HCT116 (cell line): ENCODE measurements around the gene VPS37D. TPM values are rescaled to one million over a fixed set of nuclear protein-coding genes. Genes with fewer than 3 reads are reported as not detected.
A peak's percentile ranks its signal among the peaks of the same experiment; 100 is the strongest.

ENCODE experiments used
- ATAC-seq: fragments of 200-7000 bp; cut with Tn5 transposase; 2 replicates; pipeline ENCODE4 v1.9.1; 2020; ENCODE audit warnings: mild to moderate bottlenecking, moderate library complexity
- BruUV-seq: library from RNA; stranded (reverse); fragments of 400-500 nt; replicated peaks from 2 replicates; lab custom pipeline; 2021; lab: Mats Ljungman, UMichigan
- CTCF ChIA-PET: fragments of 300-600 bp; sonication (Branson Sonifier 250); formaldehyde crosslinking; loops from one replicate; lab custom pipeline; 2021; ENCODE audit warnings: antibody characterized with exemption; lab: Charles Lee
- POLR2A ChIA-PET: fragments of 300-600, 350-600 bp; sonication (Branson Sonifier 250); formaldehyde crosslinking; loops from one replicate; lab custom pipeline; 2021; ENCODE audit warnings: antibody characterized with exemption; lab: Charles Lee
- RAD21 ChIA-PET, 2 experiments: fragments of 300-600 bp; sonication (Branson Sonifier 250); formaldehyde crosslinking; loops; one replicate each; lab custom pipeline; 2023; ENCODE audit warnings: low total read pairs in 2 of 2; ENCODE audit not compliant: uncharacterized antibody in 2 of 2, unreplicated experiment in 2 of 2, low non-redundant PET in 1 of 2; lab: Charles Lee
- DNase-seq: peaks from one replicate; pipeline ENCODE4 v3.0.0-alpha.2; 2010; ENCODE audit warnings: low read depth, low spot score
- H2AFZ ChIP-seq: fragments of 200-600 bp; shearing (Covaris generic), sonication (generic); 2 replicates; pipeline ENCODE4 v1.6.1; 2017; ENCODE audit warnings: low read depth, mixed run types, mixed read lengths, antibody characterized with exemption, low read length; ENCODE audit not compliant: poor library complexity, severe bottlenecking
- H3K27ac ChIP-seq: 2 replicates; pipeline ENCODE4 v1.5.1; 2012; ENCODE audit warnings: low read depth, low read length
- H3K27me3 ChIP-seq: fragments of 200-600 bp; sonication (generic); 2 replicates; pipeline ENCODE4 v1.6.1; 2016; ENCODE audit warnings: mixed run types, low read length, mixed read lengths; ENCODE audit not compliant: insufficient read depth
- H3K36me3 ChIP-seq, 2 experiments: fragments of 200-500 bp in 1 of 2; fragments of 200-600 bp in 1 of 2; sonication (Bioruptor generic) in 1 of 2; sonication (generic) in 1 of 2; 2 replicates each; pipeline versions ENCODE4 v1.5.1 to v1.6.1; 2014 to 2016; ENCODE audit warnings: low read length in 2 of 2, inconsistent platforms in 1 of 2, mixed read lengths in 1 of 2, mixed run types in 1 of 2; ENCODE audit not compliant: insufficient read depth in 2 of 2, control insufficient read depth in 1 of 2
- H3K4me1 ChIP-seq, 2 experiments: fragments of 200-600 bp in 1 of 2; sonication (generic) in 1 of 2; 2 replicates each; pipeline versions ENCODE4 v1.5.1 to v1.6.1; 2012 to 2017; ENCODE audit warnings: low read length in 2 of 2, inconsistent platforms in 1 of 2, mild to moderate bottlenecking in 1 of 2, mixed read lengths in 1 of 2, mixed run types in 1 of 2, moderate library complexity in 1 of 2; ENCODE audit not compliant: insufficient read depth in 2 of 2, control insufficient read depth in 1 of 2
- H3K4me2 ChIP-seq: fragments of 200-600 bp; sonication (generic); 2 replicates; pipeline ENCODE4 v1.6.1; 2017; ENCODE audit warnings: mixed run types, low read length, mixed read lengths
- H3K4me3 ChIP-seq, 2 experiments: fragments of 200-600 bp in 1 of 2; sonication (generic) in 1 of 2; replicated peaks in 1 of 2; 2 replicates each; pipeline ENCODE4 v1.5.1; 2011 to 2016; ENCODE audit warnings: low read length in 2 of 2, control low read depth in 1 of 2, low read depth in 1 of 2, mild to moderate bottlenecking in 1 of 2, mixed read lengths in 1 of 2, mixed run types in 1 of 2
- H3K79me2 ChIP-seq: fragments of 200-600 bp; sonication (generic); 2 replicates; pipeline ENCODE4 v1.6.1; 2017; ENCODE audit warnings: mild to moderate bottlenecking, mixed run types, low read length, moderate library complexity, mixed read lengths; ENCODE audit not compliant: insufficient read depth
- H3K9ac ChIP-seq: fragments of 200-600 bp; sonication (generic); 2 replicates; pipeline ENCODE4 v1.6.1; 2016; ENCODE audit warnings: low read length, mixed read lengths
- H3K9me2 ChIP-seq: fragments of 200-600 bp; sonication (generic), shearing (Covaris generic); 2 replicates; pipeline ENCODE4 v1.6.1; 2017; ENCODE audit warnings: mixed run types, mild to moderate bottlenecking, moderate library complexity; ENCODE audit not compliant: insufficient read depth
- H3K9me3 ChIP-seq, 2 experiments: fragments of 200-500 bp in 1 of 2; fragments of 200-600 bp in 1 of 2; sonication (Bioruptor generic) in 1 of 2; sonication (generic) in 1 of 2; 2 replicates each; pipeline ENCODE4 v1.6.1; 2014 to 2017; ENCODE audit warnings: low read length in 2 of 2, mixed read lengths in 2 of 2, inconsistent platforms in 1 of 2, low read depth in 1 of 2, mild to moderate bottlenecking in 1 of 2, mixed run types in 1 of 2, moderate library complexity in 1 of 2; ENCODE audit not compliant: control insufficient read depth in 1 of 2, insufficient read depth in 1 of 2
- H4K20me1 ChIP-seq: fragments of 200-600 bp; sonication (generic), shearing (Covaris generic); 2 replicates; pipeline ENCODE4 v1.6.1; 2017; ENCODE audit warnings: mixed run types, mild to moderate bottlenecking, moderate library complexity; ENCODE audit not compliant: insufficient read depth
- CBX3 ChIP-seq: IDR thresholded peaks from 2 replicates; pipeline ENCODE4 v1.6.1; 2012; ENCODE audit warnings: low read depth
- CTCF ChIP-seq, 3 experiments: fragments of 200-600 bp in 1 of 3; sonication (generic) in 1 of 3; IDR thresholded peaks in 2 of 3; conservative IDR thresholded peaks in 1 of 3; 2 replicates each; pipeline ENCODE4 v1.5.1; 2012 to 2017; ENCODE audit warnings: low read depth in 2 of 3, low read length in 2 of 3, antibody characterized with exemption in 1 of 3, borderline replicate concordance in 1 of 3, control low read depth in 1 of 3, mild to moderate bottlenecking in 1 of 3, mixed read lengths in 1 of 3, mixed run types in 1 of 3, moderate library complexity in 1 of 3; ENCODE audit not compliant: insufficient read depth in 1 of 3
- EGR1 ChIP-seq: IDR thresholded peaks from 2 replicates; pipeline ENCODE4 v1.6.1; 2012; ENCODE audit warnings: low read depth
- FOSL1 ChIP-seq: IDR thresholded peaks from 2 replicates; pipeline ENCODE4 v1.6.1; 2012; ENCODE audit warnings: low read depth
- POLR2AphosphoS5 ChIP-seq: IDR thresholded peaks from 2 replicates; pipeline ENCODE4 v1.6.1; 2011; ENCODE audit warnings: mild to moderate bottlenecking, low read depth, low read length, moderate library complexity
- RAD21 ChIP-seq: IDR thresholded peaks from 2 replicates; pipeline ENCODE4 v1.6.1; 2012; ENCODE audit warnings: low read depth, mild to moderate bottlenecking
- SRF ChIP-seq: IDR thresholded peaks from 2 replicates; pipeline ENCODE4 v1.6.1; 2012; ENCODE audit warnings: low read depth
- TCF7L2 ChIP-seq: IDR thresholded peaks from 2 replicates; pipeline ENCODE4 v1.7.0; 2011; ENCODE audit warnings: borderline replicate concordance, inconsistent platforms; ENCODE audit not compliant: insufficient read depth, insufficient read length; ENCODE audit errors: extremely low read depth
- YY1 ChIP-seq: IDR thresholded peaks from 2 replicates; pipeline ENCODE4 v1.6.1; 2011; ENCODE audit warnings: low read length, low read depth, moderate library complexity, mild to moderate bottlenecking; ENCODE audit not compliant: insufficient replicate concordance; ENCODE audit errors: extremely low read depth
- intact Hi-C: fragments of 100-400 bp; cut with micrococcal nuclease; formaldehyde crosslinking; loops from 2 replicates; pipeline ENCODE4 v1.10.0; 2022
- total RNA-seq: library from RNA; stranded (reverse); gene quantifications from one replicate; pipeline ENCODE4 v1.2.1, GENCODE V29; 2021; ENCODE audit not compliant: unreplicated experiment

The VPS37D gene
- total RNA-seq, 1 experiment from 2014 or later: 9.5 TPM

GRCh38 chr7:73648593-73649332 is 18.9 kb upstream of the VPS37D start:
- Histone ChIP-seq H3K9me2 (no peaks in the 10 kb centered on the region), H3K79me2 (no peaks in the 10 kb centered on the region), H2AFZ (no peak overlapping the region), H3K36me3 (no peaks in the 10 kb centered on the region), H3K4me3 (peak overlapping the region; percentile 64 to 65), H3K27me3 (no peaks in the 10 kb centered on the region), H3K9ac (peak overlapping the region; percentile 80), H3K9me3 (no peaks in the 10 kb centered on the region), H4K20me1 (no peaks in the 10 kb centered on the region), H3K4me2 (peak overlapping the region; percentile 88), H3K4me1 (peaks cover 13 to 39% of the 10 kb centered on the region in 2 experiments), H3K27ac (peak overlapping the region; percentile 72; the same call in 1 of the 2 replicates)
- ATAC-seq: no peak
- no peak for TF ChIP-seq EGR1
- no peak for TF ChIP-seq RAD21
- no peak for TF ChIP-seq POLR2AphosphoS5
- no peak for TF ChIP-seq CTCF (IDR thresholded peaks at IDR 0.05 in 2 of 3, conservative IDR thresholded peaks at IDR 0.05 in 1 of 3; ENCODE audit: borderline replicate concordance in 1 of 3, insufficient read depth in 1 of 3, low read depth in 2 of 3, low read length in 2 of 3)
- no peak for TF ChIP-seq YY1
- no peak for TF ChIP-seq TCF7L2
- no peak for TF ChIP-seq FOSL1
- TF ChIP-seq CBX3: no peak
- TF ChIP-seq SRF: no peak
- no peak for DNase-seq
- CTCF ChIA-PET: no interaction called here
- intact Hi-C loops: no loop called here
- POLR2A ChIA-PET: no interaction called here
- no TSS peak for BruUV-seq
- RAD21 ChIA-PET: no interaction called here
